ENCODE results near the gene LGMN.

GRCh38 chr14:92750994-92751400, 2.6 kb upstream of the LGMN start:
- TF ChIP-seq CTCF (conservative IDR thresholded peaks at IDR 0.05; ENCODE audit: low read length): no peak
- no peak for TF ChIP-seq EZH2phosphoT487 (IDR thresholded peaks at IDR 0.05; ENCODE audit: borderline replicate concordance)
